ENCODE results near the gene NR6A1.

NR6A1 gene

GRCh38 chr9:124724415-124725067 is 46.6 kb downstream of the NR6A1 start:
- no peak for DNase-seq (ENCODE audit: low read depth)

- no peak for DNase-seq (ENCODE audit: low read depth)
Measured at GRCh38 chr9:124723352-124723751, 47.8 kb downstream of the NR6A1 start.

GRCh38 chr9:124721109-124721906 is 49.8 kb downstream of the NR6A1 start:
- DNase-seq (ENCODE audit: low read depth): peak; percentile 79

GRCh38 chr9:124720429-124721108 is 50.5 kb downstream of the NR6A1 start:
- no peak for DNase-seq (ENCODE audit: low read depth)

GRCh38 chr9:124718928-124719327 is 52.2 kb downstream of the NR6A1 start:
- no peak for DNase-seq (ENCODE audit: low read depth)

DNA sequence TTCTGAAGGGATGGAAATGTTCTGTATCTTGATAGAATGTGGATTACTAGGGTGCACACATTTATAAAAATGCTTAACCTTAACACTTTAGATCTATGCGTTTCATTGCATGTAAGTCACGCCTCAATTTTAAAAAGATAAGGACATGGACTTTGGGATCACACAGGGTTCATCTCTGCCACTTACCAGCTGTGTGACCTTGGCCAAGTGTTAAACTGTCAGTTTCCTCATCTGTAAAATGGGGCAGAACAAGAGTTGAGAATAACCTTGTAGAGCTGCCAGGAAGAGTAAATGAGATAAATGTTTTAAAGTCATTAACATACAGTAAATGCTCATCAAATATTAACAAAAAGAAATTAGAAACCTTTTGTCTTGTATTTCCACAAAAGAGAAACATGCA is 53.5 kb downstream of the NR6A1 start:
- no peak for DNase-seq (ENCODE audit: low read depth)

DNA sequence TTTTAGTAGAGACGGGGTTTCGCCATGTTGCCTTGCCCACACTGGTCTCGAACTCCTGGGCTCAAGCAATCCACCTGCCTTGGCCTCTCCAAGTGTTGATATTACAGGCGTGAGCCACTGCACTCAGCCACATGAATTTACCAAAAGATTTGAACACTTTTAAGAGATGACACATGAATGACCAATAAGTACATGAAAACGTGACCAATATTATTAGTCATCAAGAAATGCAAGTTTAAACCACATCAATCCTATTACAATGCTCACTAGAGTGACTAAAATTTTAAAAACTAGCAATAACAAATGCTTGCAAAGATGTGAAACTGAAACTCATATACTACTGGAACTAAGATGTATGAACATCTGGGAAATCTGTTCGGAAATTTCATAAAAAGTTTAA is 54.3 kb downstream of the NR6A1 start:
- no peak for DNase-seq (ENCODE audit: low read depth)

- DNase-seq (ENCODE audit: low read depth): no peak
Measured at GRCh38 chr9:124710766-124711165, 60.3 kb downstream of the NR6A1 start.

DNA sequence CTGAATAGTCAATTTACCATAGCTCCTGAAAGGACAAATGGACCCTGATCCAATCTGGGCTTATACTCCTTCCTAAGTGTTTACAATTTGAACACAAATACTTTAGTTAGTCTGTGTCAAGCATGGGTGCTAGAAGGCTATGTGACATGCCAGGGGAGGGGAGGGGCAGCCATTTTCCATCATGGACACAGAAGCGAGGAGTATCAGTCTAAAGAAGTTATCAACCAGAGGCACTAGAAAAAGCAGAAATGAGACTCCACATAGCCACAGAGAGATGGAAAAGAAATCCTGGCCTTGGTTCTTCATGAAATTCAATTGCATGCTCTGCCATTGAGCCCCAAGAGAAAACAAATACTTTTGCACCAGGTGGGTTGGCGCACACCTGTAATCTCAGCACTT is 61.8 kb downstream of the NR6A1 start:
- no peak for DNase-seq (ENCODE audit: low read depth)

DNA sequence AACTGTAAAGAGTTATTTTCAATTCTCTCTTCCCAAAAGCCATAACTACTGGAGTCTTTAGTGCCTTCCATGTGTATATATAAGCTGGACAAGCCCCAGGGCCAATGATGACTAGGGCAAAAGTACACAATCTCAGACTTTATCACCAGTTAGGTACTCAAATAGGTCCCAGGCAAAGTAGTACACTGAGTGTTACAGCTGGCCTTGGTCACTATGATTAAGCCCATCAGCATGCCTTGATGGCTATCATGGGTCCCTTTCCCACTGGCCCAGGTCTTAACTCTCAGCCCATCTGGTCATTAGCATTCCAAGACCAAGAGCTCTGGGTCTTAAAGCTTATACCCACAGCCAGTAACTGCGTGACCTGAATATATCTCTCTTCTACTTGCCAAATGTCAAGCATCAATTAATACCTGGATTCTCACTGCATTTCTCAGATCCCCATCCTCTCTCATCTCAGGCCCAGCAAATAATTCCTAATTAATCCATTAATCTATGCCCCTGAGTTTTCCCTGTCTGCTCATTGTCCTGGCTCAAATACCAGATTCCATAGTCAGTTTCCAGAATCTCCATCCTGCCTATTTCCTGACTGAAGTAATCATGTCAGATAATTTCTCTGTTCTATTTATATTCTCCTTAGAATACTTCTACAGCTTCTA is 62.3 kb downstream of the NR6A1 start:
- DNase-seq (ENCODE audit: low read depth): peak; percentile 55

DNA sequence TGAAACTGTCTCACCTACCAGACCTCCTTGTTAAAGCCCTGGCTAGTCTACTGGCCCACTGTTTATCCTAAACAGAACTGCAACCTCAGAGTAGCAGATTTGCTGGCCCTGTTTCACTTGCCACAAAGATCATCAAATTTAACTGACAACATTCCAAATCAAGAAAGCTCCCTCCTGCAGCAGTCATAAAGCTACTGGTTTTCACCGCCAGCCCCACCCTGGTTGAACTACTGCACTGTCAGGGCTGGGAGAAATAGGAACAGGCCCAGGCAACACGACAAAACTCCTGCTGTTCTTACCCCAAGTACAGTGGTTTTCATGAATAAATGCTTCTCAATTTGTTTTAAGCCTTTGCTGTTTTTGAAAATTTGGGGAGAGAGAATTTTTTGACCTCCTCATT is 63.0 kb downstream of the NR6A1 start:
- DNase-seq (ENCODE audit: low read depth): no peak

GRCh38 chr9:124707666-124708065 is 63.4 kb downstream of the NR6A1 start:
- DNase-seq (ENCODE audit: low read depth): no peak

DNA sequence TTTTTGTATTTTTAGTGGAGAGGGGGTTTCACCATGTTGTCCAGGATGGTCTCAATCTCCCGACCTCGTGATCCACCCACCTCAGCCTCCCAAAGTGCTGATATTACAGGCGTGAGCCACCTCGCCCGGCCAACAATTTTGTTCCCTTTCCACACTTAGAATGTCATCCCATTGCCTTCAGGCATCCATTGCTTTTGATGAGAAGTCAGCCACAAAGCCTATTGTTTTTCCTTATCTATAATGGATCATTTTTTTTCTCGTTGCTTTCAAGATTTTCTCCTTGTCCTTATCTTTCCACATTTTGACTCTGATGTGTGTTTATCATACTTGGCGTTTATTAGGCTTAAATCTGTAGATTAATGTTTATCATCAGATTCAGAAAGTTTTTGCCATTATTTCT is 64.4 kb downstream of the NR6A1 start:
- DNase-seq (ENCODE audit: low read depth): no peak

GRCh38 chr9:124699575-124699974 is 71.5 kb downstream of the NR6A1 start:
- DNase-seq (ENCODE audit: low read depth): no peak

DNA sequence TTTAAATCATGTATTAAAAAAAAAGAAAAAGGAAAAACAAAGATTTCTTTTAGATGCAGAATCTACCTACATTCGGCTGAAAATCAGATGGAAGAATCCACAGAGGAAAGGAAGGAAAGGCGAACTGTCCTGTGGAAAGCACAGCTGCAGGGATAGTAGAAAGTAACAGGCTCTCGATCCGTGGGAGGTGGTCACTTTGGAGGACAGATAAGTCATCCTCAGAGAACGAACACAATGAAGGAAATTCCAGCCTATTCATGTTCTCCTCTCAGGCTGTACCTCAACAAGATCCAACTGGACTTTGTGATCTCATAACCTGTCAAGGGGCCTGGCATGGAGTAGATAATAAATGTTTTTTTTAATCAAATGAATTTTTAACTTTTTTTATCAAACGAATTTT is 72.8 kb downstream of the NR6A1 start:
- peak; percentile 81 for DNase-seq (ENCODE audit: low read depth)

GRCh38 chr9:124697326-124698200 is 73.5 kb downstream of the NR6A1 start:
- peak; percentile 84 for DNase-seq (ENCODE audit: low read depth)

- DNase-seq (ENCODE audit: low read depth): peak; percentile 85
Measured at GRCh38 chr9:124696101-124696500, 75.0 kb downstream of the NR6A1 start.

DNA sequence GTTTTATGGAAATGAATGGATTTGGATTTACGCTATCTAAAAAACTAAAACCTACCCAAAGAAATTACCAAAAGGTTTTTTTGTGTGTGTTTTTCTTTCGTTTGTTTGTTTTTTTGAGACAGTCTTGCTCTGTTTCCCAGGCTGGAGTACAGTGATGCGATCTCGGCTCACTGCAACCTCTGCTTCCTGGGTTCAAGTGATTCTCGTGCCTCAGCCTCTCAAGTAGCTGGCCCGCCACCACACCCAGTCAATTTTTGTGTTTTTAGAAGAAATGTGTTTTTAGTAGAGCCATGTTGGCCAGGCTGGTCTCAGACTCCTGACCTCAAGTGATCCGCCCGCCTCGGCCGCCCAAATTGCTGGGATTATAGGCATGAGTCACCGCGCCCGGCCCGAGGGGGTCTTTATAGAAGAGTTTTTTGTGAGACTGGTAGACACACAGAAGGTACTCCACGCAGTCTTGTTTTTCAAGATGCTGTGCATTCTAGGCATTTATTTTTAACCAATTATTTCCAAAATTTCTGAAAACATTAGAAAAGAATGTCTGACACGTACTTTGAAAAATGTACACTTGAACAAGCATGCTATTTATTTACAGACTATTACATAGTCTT is 75.7 kb downstream of the NR6A1 start:
- peak; percentile 84 for DNase-seq (ENCODE audit: low read depth)

- DNase-seq (ENCODE audit: low read depth): no peak
Measured at GRCh38 chr9:124694414-124695279, 76.5 kb downstream of the NR6A1 start.

DNA sequence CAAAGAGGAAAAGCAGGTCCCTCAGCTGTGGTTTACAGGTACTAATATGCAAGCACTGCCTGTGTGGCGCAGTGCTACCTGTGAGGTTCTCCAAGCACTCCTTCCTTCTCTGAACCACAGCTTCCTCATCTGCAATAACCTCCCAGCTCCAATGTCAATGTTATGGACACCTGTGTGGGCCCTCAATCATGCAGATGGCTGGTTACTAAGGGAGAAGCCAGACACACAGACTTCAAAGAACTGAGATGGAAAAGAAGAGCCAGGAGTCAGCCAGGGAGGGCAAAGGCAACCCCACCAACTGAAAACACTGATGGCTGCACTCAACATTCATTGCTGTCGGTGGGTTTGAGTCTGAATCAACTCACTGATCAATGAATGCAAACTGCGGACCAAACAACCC is 77.7 kb downstream of the NR6A1 start:
- DNase-seq (ENCODE audit: low read depth): no peak

Measured in iris pigment epithelial cell (primary cell).